Esophagus mucosa (tissue), 1 donor: ENCODE data around the gene MRPL38. TPM values are rescaled to one million over a fixed set of nuclear protein-coding genes. Genes with fewer than 3 reads are reported as not detected.
"Not testable (repeated sequence)": the region's sequence is repeated elsewhere in the genome, so short reads cannot be mapped to it uniquely, and the experiment has no call there.

ENCODE experiments used
- ATAC-seq: fragments of 200-7000 bp; cut with Tn5 transposase; one replicate; pipeline ENCODE4 v1.9.1; 2020
- total RNA-seq: library from RNA; stranded (reverse); gene quantifications from one replicate; pipeline ENCODE4 v1.2.4, GENCODE V29; 2023
- donor health status: DM: yes; HTN: yes; CAD: no.

MRPL38 gene
- total RNA-seq, 1 donor from 2014 or later = 81.8 TPM

- peak; percentile 45 for ATAC-seq
These were observed 28.8 kb downstream of the MRPL38 start for GRCh38 chr17:75875940-75876189.

DNA sequence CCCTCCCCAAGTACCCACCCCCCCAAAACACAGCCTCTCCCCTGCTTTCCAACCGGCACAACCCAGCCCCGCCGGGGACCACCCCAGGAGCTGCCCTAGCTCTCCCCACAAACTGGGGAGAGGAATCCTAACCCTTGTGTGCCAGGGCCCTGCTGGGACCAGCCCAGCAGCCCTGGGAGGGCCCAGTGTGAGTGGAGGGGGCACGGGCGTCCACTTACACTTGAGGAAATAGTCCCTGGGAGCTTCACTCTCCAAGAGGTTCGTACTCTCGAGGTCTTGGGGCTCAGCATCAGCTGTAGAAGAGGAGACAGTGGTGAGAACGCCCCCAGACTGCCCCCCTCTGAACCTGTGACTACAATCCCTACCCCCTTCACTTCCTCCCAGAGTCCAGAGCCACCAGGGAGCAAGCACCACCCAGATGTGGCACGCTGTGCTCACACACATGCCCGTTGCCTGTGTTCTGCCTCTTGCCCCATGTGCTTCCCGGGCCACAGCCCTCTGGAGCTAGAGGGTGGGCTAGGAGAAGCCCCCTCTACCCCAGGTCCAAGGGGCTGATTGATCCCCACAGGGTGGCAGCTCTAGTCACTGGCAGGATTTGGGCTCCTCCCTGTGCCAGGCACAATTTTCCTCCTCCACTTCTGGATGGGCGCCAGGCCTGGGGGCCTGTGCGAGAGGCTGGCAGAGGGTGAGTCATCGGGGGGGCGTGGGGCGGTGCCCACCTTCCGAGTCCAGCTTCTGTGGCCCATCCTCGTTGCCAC is 29.3 kb downstream of the MRPL38 start:
- ATAC-seq = no peak

DNA sequence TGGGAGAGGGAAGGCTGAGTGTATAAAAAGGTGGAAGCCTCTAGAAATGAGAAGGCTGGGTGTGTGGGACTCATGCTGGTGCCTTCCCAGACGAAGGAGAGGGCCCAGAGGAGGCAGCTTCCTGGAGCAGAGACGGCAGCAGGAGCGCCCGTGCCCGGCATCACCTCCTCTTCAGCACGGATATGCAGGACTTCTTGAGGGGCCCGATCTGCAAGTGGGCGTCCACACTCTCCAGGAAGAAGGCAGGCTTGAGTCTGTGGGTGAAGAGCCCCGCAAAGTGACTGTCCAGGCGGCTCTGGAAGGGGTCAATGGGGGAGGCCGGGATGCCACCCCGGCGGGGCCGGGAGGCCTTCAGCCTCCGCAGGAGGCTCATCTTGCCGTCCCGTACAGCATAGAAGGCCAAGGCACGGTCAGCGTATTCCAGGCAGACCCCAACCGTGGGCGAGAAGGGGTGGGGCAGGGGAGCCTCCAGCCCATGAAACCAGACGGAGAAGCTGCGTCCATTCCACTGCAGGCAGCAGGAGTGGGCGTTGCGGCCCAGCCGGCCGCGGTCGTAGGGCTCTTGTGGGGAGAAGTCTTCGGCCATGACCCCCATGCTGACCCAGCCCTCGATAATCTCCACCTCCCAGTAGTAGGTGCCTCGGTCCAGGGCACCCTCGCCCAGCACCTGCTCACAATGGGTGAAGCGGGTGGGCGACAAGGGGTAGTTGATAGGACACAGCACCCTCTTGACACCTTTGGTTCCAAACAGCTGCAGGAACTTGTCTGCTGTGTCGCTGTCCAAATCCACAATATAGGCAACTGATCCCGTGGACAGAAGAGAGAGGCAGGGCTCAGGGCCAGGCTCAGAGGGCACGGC is 30.1 kb downstream of the MRPL38 start:
- no peak for ATAC-seq

DNA sequence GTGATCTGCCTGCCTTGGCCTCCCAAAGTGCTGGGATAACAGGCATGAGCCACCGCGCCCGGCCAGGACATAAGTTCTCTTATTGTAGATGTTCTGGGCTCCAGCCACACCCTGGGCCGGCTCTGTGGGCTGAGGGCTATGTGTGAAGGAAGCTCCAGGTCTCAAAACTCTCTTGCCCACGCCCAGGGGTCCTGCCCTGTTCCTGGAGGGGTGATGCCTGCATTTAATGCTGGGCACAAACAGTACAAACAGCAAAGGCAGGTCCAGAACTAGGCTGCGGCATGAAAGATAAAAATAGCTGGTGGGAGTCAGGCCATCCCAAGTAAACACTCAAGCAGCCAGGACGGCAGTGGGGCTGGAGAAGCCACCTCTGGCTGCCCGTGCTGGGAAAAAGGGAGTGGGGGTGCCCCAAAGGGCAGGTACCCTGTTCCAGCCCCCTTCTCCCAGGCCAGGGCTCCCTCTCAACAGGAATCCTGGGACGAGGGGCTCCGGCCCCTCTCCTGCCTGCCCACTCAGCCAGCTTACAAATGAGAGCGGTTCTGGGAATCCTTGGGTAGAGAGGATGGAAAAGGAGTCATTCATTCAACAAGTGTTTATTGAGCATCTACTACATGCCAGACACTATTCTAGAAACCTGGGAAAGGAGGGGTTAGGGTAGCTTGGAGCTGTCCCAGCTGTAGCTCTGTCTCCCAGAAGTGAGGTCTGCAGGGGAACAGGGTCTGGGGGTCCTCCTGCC is 30.9 kb downstream of the MRPL38 start:
- no peak for ATAC-seq

DNA sequence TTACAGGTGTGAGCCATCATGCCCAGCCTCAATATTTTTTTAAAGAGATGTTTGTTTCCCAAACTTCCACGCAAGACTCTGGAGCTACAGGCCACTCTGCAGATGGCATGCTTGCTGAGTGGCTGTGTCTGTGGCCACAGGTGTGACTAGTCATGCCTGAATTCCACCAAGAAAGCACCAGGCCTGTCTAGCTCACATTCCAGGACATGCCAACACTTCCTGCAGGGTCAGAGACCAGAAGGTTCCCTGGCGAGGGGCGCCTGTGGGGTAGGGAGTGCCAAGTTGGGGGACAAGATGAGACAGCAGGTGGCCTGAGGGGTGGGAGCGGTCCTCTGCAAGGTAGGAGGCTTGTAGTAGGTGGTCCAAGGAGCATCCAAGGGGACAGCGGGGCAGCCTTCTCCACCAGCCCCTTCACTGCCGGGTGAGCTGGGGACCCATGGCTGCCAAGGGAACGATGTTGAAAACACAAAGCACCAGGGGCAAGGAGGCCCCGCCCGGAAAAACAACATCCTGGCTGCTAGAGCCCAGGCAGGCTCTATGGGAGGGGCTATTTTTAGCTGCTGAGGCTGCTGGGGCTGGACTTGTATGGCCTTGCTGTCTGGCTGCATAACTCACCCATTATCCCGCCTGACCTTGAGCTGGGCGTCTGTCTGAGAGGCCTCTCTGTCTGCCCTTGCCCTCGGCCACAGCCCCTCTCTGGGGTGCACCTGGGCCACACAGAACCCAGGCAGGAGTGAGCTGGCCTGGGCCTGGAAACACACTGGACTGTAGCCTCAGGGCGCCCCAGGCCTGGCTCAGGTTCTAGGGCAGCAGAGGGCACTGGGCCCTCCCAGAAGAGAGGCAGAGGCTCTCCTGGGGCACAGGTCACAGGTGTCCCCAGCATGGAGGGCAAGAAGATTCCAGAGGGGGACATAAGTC is 32.0 kb downstream of the MRPL38 start:
- ATAC-seq = peak; percentile 51

- not testable (repeated sequence) for ATAC-seq
These were observed 34.5 kb downstream of the MRPL38 start for GRCh38 chr17:75870228-75870627.

DNA sequence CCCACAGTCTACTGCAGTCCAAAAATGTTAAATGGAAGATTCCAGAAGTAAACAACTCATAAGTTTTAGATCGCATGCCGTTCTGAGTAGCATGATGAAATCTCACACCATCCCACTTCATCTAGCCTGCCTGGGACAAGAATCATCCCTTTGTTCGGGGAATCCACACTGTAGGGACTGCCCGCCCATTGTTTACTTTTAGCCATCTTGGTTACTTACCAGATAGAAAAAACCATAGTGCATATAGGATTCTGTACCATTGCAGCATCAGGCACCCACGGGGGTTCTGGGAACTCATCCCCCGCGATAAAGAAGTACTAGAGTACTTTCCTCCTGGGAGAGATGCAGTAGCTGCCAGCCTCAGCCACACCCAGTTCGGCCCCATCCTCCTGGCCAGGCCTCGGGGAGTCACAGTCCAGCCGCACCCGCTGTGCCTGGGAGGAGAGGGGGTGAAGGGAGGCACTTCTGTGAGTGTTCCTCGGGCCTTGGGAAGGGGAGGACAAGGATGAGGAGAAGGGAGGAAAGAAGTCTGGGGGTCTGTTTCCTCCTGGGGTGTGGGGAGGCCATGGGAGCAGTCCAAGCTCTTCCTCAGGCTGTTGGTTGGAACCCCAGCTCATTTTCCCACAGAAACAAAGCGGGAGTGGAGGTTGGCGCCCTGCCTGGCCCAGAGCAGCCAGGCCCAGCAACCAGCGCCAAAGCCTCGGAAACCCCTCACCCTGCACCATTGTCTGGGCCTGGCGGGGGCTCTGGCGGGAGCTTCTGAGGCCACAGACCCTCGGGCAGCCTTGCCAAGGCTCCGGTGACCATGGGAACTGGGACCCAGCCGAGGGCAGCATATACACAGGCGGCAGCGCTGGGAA is 35.2 kb downstream of the MRPL38 start:
- ATAC-seq = no peak

DNA sequence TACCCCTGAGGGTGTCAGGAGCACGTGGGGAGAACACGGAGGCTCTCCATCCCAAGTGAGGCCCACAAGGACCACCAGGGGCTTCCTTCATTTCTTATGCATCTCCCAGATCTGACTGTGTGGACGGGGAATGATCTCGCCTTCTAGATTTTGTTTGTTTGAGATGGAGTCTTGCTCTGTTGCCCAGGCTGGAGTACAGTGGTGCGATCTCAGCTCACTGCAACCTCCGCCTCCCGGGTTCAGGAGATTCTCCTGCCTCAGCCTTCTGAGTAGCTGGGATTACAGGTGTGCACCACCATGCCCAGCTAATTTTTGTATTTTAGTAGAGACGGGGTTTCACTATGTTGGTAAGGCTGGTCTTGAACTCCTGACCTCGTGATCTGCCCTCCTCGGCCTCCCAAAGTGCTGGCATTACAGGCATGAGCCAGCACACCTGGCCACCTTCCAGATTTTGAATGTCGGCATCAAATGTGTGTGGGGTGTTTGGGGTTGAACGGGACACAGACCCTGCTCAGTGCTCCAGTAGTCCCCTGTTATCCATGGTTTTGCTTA is 35.9 kb downstream of the MRPL38 start:
- ATAC-seq = not testable (repeated sequence)

DNA sequence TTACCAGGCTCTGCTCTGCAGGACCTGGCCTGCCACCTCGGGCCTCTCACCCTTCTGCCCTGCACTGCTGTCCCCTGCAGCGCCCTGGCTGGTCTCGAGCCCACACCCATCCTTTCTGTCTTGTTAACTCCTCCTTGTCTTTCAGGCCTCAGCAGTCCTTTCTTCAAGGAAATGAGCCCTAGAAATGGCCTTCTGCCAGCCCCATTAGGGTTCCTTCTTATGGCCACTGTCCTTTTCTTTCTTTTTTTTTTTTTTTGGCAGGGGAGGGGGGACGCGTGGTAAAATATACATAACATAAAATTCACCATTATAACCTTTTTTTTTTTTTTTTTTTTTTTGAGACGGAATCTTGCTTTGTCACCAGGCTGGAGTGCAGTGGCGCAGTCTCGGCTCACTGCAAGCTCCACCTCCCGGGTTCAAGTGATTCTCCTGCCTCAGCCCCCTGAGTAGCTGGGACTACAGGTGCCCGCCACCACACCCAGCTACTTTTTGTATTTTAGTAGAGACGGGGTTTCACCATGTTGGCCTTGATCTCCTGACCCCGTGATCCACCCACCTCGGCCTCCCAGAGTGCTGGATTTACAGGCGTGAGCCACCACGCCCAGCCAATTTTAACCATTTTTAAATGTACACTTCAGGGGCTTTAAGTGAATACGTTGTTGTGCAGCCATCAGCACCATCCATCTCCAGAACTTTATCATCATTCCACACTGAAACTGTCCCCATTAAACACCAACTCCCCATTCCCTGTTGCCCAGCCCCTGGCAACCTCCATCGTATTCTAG is 39.1 kb downstream of the MRPL38 start:
- ATAC-seq = not testable (repeated sequence)

DNA sequence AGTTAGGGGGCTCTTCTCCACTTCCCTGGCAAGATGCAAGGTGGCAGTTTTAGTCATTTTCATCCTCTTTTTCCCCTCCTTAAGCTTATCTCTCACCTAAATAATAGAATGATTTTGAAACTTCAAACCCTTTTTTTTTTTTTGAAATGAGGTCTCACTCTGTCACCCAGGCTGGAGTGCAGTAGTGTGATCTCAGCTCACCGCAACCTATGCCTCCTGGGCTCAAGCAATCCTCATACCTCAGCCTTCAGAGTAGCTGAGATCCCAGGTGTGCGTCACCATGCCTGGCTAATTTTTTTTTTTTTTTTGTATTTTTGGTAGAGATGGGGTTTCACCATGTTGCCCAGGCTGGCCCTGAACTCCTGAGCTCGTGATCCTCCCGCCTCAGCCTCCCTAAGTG is 39.8 kb downstream of the MRPL38 start:
- ATAC-seq = not testable (repeated sequence)

DNA sequence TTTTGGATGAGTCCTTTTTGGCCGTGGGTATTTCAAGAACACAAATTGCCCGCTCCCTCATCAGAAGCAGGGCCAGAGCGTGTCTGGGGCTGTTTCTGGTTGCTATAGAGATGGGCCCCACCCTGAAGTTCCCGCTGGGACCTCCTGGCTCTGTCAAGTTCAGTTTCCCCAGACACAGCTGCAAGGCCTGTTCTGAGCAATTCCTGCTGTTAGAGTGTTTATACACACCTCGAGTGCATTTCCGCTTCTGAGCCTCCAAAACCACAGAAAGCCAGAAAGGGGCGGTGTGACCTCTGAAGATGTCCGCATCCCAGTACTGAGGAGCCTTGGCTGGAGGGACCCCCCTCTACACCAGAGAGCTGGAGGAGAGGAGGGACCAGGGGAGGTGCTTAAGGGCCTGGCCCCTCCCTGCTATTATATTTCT is 40.2 kb downstream of the MRPL38 start:
- ATAC-seq = peak; percentile 64

GRCh38 chr17:75861927-75862317 is 42.8 kb downstream of the MRPL38 start:
- ATAC-seq = no peak

- ATAC-seq = not testable (repeated sequence)
These were observed 45.3 kb downstream of the MRPL38 start for GRCh38 chr17:75859358-75859757.

- ATAC-seq = peak; percentile 4
These were observed 48.5 kb downstream of the MRPL38 start for GRCh38 chr17:75856062-75856756.

DNA sequence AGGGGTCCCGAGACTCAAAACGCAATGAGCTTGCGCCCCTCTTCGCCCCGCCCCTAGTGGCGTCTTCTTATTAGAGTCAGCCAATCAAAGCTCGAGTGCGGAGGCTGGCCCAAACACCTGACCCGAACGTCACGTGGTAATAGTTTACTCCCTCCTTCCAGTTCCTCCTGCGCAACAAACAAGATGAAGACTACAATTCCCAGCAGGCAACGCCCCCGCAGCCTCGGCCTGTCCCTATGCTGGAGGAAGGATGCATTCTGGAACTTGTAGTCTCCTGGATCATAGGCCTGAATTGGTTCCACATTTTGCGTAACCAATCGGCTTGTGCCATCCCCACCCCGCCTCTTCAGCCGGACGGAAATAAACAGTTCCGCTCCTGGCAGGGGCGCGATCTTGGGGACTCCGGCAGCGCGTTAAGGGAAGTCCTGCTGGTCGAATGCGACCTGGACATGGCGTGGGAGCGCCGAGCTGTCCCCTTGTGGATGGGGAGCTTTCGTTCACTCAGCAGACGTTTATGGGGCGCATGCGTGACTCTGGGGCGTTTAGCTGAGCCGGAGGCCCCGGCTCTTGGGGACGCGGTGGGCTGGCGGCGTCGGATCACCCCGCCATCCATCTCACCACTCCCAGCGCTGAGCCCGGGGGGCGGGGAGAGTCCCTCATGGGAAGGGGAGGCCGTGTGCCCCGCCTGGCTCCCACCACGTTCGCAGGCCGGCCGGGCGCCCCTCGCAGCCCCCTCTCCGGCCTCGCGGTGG is 49.2 kb downstream of the MRPL38 start, which contains the start of gene WBP2:
Gene WBP2, minus strand, starts transcription at position 26 of the 752 bp plus-strand sequence. CDS start 38 bp downstream, outside the sequence.
- peak; percentile 98 for ATAC-seq

GRCh38 chr17:75854881-75855309 is 49.8 kb downstream of the MRPL38 start:
- ATAC-seq = peak; percentile 1

GRCh38 chr17:75854101-75854748 is 50.5 kb downstream of the MRPL38 start:
- ATAC-seq = no peak

DNA sequence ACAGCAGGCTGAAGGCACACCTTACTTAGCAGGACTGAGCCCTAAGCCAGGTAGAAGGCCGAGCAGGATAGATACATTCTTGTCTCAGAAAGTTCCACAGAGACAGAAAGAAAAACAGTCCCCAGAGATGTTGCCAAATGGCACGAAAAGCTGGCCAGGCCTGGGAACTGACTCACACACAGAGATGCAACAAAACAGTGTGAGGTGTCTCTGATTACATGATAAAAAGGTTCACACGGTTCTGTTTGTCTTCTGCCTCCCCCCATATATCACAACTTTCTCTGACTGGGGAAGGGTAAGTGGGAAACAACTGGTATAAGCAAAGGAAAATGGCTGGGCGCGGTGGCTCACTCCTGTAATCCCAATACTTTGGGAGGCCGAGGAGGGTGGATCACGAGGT is 51.3 kb downstream of the MRPL38 start:
- no peak for ATAC-seq
